HepG2 (cell line): ENCODE measurements around the gene CELF2. TPM values are rescaled to one million over a fixed set of nuclear protein-coding genes. Genes with fewer than 3 reads are reported as not detected.

Experiments
- ATAC-seq: fragments of 200-7000 bp; cut with Tn5 transposase; 3 replicates; pipeline ENCODE4 v1.9.1; 2020; ENCODE audit warnings: mild to moderate bottlenecking, moderate library complexity
- BruUV-seq: library from RNA; stranded (reverse); fragments of 400-500 nt; replicated peaks from 2 replicates; lab custom pipeline; 2021; lab: Mats Ljungman, UMichigan
- CTCF ChIA-PET: fragments of 300-600 bp; formaldehyde crosslinking; extraction: SDS; loops from one replicate; lab custom pipeline; 2021; ENCODE audit warnings: low total read pairs, inconsistent platforms, low intra/inter-chr PET ratio; lab: Yijun Ruan, JAX
- POLR2A ChIA-PET: fragments of 350-600 bp; sonication (Branson Sonifier 250); formaldehyde crosslinking; loops from one replicate; lab custom pipeline; 2020; ENCODE audit warnings: antibody characterized with exemption, inconsistent platforms; lab: Yijun Ruan, JAX
- DNase-seq: peaks from one replicate; pipeline ENCODE4 v3.0.0-alpha.2; 2015; ENCODE audit warnings: low spot score
- FAIRE-seq: peaks from 3 replicates; lab custom pipeline; 2011; peaks lifted over from hg19 to GRCh38; lab: Jason Lieb, UNC
- H2AFZ ChIP-seq: one replicate; pipeline ENCODE4 v1.6.1; 2011; ENCODE audit warnings: low read length, inconsistent platforms
- H3K27ac ChIP-seq: fragments of 300-600 bp; 3 replicates; pipeline ENCODE4 v1.8.0; 2011; ENCODE audit warnings: mixed run types, mild to moderate bottlenecking, mixed read lengths, low read length, inconsistent platforms; ENCODE audit not compliant: insufficient read depth; ENCODE audit errors: extremely low read length
- H3K27me3 ChIP-seq, 2 experiments: fragments of 200-600 bp in 1 of 2; 2 replicates in 1 of 2; 3 replicates in 1 of 2; pipeline versions ENCODE4 v1.6.0 to v1.8.0; 2011; ENCODE audit warnings: low read length in 2 of 2, mild to moderate bottlenecking in 2 of 2, moderate library complexity in 2 of 2, inconsistent platforms in 1 of 2; ENCODE audit not compliant: insufficient read depth in 2 of 2, control insufficient read depth in 1 of 2
- H3K36me3 ChIP-seq, 2 experiments: fragments of 200-600 bp in 1 of 2; replicated peaks in 1 of 2; 2 replicates in 1 of 2; 3 replicates in 1 of 2; pipeline versions ENCODE4 v1.5.1 to v1.8.0; 2011; ENCODE audit warnings: low read length in 2 of 2, inconsistent platforms in 1 of 2; ENCODE audit not compliant: insufficient read depth in 2 of 2, control insufficient read depth in 1 of 2
- H3K4me1 ChIP-seq: 2 replicates; pipeline ENCODE4 v1.5.1; 2012; ENCODE audit warnings: low read length, inconsistent platforms; ENCODE audit not compliant: insufficient read depth
- H3K4me2 ChIP-seq: 2 replicates; pipeline ENCODE4 v1.6.0; 2011; ENCODE audit warnings: low read depth, low read length, inconsistent platforms
- H3K4me3 ChIP-seq, 3 experiments: fragments of 200-600 bp in 1 of 3; sonication (generic), shearing (Covaris generic) in 1 of 3; replicated peaks in 1 of 3; 2 replicates each; pipeline ENCODE4 v1.5.1; 2011 to 2016; ENCODE audit warnings: low read length in 3 of 3, inconsistent platforms in 2 of 3, low read depth in 2 of 3, mild to moderate bottlenecking in 2 of 3, control low read depth in 1 of 3, mixed read lengths in 1 of 3; ENCODE audit not compliant: insufficient read depth in 1 of 3
- H3K79me2 ChIP-seq: one replicate; pipeline ENCODE4 v1.6.1; 2011; ENCODE audit warnings: low read length, inconsistent platforms; ENCODE audit not compliant: insufficient read depth
- H3K9ac ChIP-seq: 2 replicates; pipeline ENCODE4 v1.6.0; 2011; ENCODE audit warnings: mild to moderate bottlenecking, low read depth, low read length, inconsistent platforms; ENCODE audit not compliant: insufficient read depth
- H3K9me3 ChIP-seq: 2 replicates; pipeline ENCODE4 v1.5.1; 2012; ENCODE audit warnings: mild to moderate bottlenecking, low read length
- H4K20me1 ChIP-seq: 2 replicates; pipeline ENCODE4 v1.6.0; 2011; ENCODE audit warnings: inconsistent platforms, mild to moderate bottlenecking, low read length, moderate library complexity; ENCODE audit not compliant: insufficient read depth
- ASH2L ChIP-seq: fragments of 300-600, 200-600 bp; sonication (generic); IDR thresholded peaks from 2 replicates; pipeline ENCODE4 v1.7.0; 2017; ENCODE audit warnings: low read depth, mild to moderate bottlenecking, moderate library complexity, mixed read lengths, low read length; ENCODE audit not compliant: insufficient read length
- CENPBD1 ChIP-seq: sonication (generic); formaldehyde crosslinking; IDR thresholded peaks from 2 replicates; pipeline ENCODE4 v1.8.0; 2022; ENCODE audit warnings: missing genetic modification reagents, low read depth, mild to moderate bottlenecking, borderline replicate concordance
- ELF1 ChIP-seq: sonication (generic); formaldehyde crosslinking; IDR thresholded peaks from 2 replicates; pipeline ENCODE4 v1.4.0; 2020; ENCODE audit warnings: missing genetic modification reagents
- ETS1 ChIP-seq: sonication (generic); formaldehyde crosslinking; IDR thresholded peaks from 2 replicates; pipeline ENCODE4 v1.4.0; 2020; ENCODE audit warnings: missing genetic modification reagents
- ETV6 ChIP-seq: sonication (generic); formaldehyde crosslinking; conservative IDR thresholded peaks from 2 replicates; pipeline ENCODE4 v1.4.0; 2020; ENCODE audit warnings: missing genetic modification reagents
- FOXO4 ChIP-seq: sonication (generic); formaldehyde crosslinking; conservative IDR thresholded peaks from 2 replicates; pipeline ENCODE4 v1.8.1; 2023; ENCODE audit warnings: missing genetic modification reagents
- MYNN ChIP-seq: sonication (generic); formaldehyde crosslinking; IDR thresholded peaks from 2 replicates; pipeline ENCODE4 v1.4.0; 2020; ENCODE audit warnings: mild to moderate bottlenecking, low read depth, missing genetic modification reagents
- PAF1 ChIP-seq: IDR thresholded peaks from 2 replicates; pipeline ENCODE4 v1.6.1; 2016; ENCODE audit warnings: missing genetic modification reagents, missing compliant biosample characterization
- RELA ChIP-seq: sonication (generic); formaldehyde crosslinking; IDR thresholded peaks from 2 replicates; pipeline ENCODE4 v1.4.0; 2020; ENCODE audit warnings: missing genetic modification reagents
- SNAI1 ChIP-seq: sonication (generic); formaldehyde crosslinking; IDR thresholded peaks from 2 replicates; pipeline ENCODE4 v1.5.0; 2020; ENCODE audit warnings: mild to moderate bottlenecking, missing genetic modification reagents, borderline replicate concordance
- SNAPC2 ChIP-seq: sonication (generic); formaldehyde crosslinking; IDR thresholded peaks from 2 replicates; pipeline ENCODE4 v1.8.1; 2022; ENCODE audit warnings: mild to moderate bottlenecking, missing genetic modification reagents
- ZHX1 ChIP-seq: sonication (generic); formaldehyde crosslinking; IDR thresholded peaks from 2 replicates; pipeline ENCODE4 v1.8.1; 2022; ENCODE audit warnings: low read depth, mild to moderate bottlenecking, missing genetic modification reagents
- ZNF430 ChIP-seq: sonication (generic); formaldehyde crosslinking; IDR thresholded peaks from 2 replicates; pipeline ENCODE4 v1.9.0; 2021; ENCODE audit warnings: mild to moderate bottlenecking, missing genetic modification reagents
- ZNF512 ChIP-seq: sonication (generic); formaldehyde crosslinking; IDR thresholded peaks from 2 replicates; pipeline ENCODE4 v1.4.0; 2020; ENCODE audit warnings: mild to moderate bottlenecking, missing genetic modification reagents
- ZNF546 ChIP-seq: sonication (generic); formaldehyde crosslinking; conservative IDR thresholded peaks from 2 replicates; pipeline ENCODE4 v1.8.1; 2023; ENCODE audit warnings: mild to moderate bottlenecking, missing genetic modification reagents
- WGBS: methylation state at CpG from one replicate; pipeline ENCODE4 v1.1.6; 2017; ENCODE audit warnings: low lambda C conversion rate; 5-methylcytosine and 5-hydroxymethylcytosine counted together
- in situ Hi-C: cut with HindIII; loops from 2 replicates; pipeline ENCODE4 v1.10.0; 2017; ENCODE audit warnings: low pct_unique_long_range_greater_than_20kb; ENCODE audit not compliant: extremely low pct_ligation_motif_present
- intact Hi-C: fragments of 100-400 bp; cut with micrococcal nuclease; formaldehyde crosslinking; loops from one replicate; pipeline ENCODE4 v1.10.0; 2022; ENCODE audit not compliant: unreplicated experiment
- polyA plus RNA-seq, 8 experiments: library from polyadenylated mRNA; depleted of rRNA in 3 of 8; stranded (reverse) in 7 of 8; unstranded in 1 of 8; fragments of >200 nt; fragmentation: Illumina TruSeq in 4 of 8; extraction: Trizol in 4 of 8; gene quantifications; 2 replicates each; pipeline versions ENCODE4 v1.2.1 to v1.2.3, GENCODE V29; 2011 to 2016; ENCODE audit warnings: low read depth in 4 of 8, missing spikeins in 1 of 8, mixed read lengths in 1 of 8; ENCODE audit not compliant: insufficient read depth in 1 of 8
- total RNA-seq, 5 experiments: library from RNA; depleted of rRNA; stranded (reverse); fragments of >200 nt; fragmentation: Illumina TruSeq; extraction: Trizol; gene quantifications; 2 replicates each; pipeline ENCODE4 v1.2.3, GENCODE V29; 2016; ENCODE audit warnings: low read depth in 1 of 5

Gene CELF2
- total and polyA plus RNA-seq, 2 of the 13 experiments (the other 11 are each of a cell fraction or from before 2014, with no cell fraction given) = not detected

GRCh38 chr10:11256896-11257295, 239.2 kb downstream of the CELF2 start (continued):
- TF ChIP-seq FOXO4 = no peak
- TF ChIP-seq ZNF430 (CRISPR knock-in tag) = no peak
- no peak for TF ChIP-seq SNAPC2 (CRISPR knock-in tag)
- no peak for TF ChIP-seq PAF1 (CRISPR knock-in tag)

- intact Hi-C loops (loop anchor here (5.0 kb wide), 1 partner anchor 270 kb away; no protein-coding TSS in a partner anchor), in situ Hi-C loops (no loop called here)
- Histone ChIP-seq H3K4me3 (no peak overlapping the region), H3K4me2 (no peak overlapping the region), H3K4me1 (no peaks in the 10 kb centered on the region), H3K9ac (no peak overlapping the region), H3K27me3 (peaks cover 7 to 82% of the 10 kb centered on the region in 2 experiments), H3K36me3 (no peaks in the 10 kb centered on the region), H3K79me2 (no peaks in the 10 kb centered on the region), H4K20me1 (no peaks in the 10 kb centered on the region), H3K9me3 (no peaks in the 10 kb centered on the region), H2AFZ (no peak overlapping the region), H3K27ac (no peak overlapping the region)
- DNase-seq = no peak
- BruUV-seq = no TSS peak
- POLR2A ChIA-PET = no interaction called here
- ATAC-seq = no peak
- 26% methylated on average over 13 of the region's 13 CpGs for WGBS
- CTCF ChIA-PET = no interaction called here
- FAIRE-seq = no peak
- TF ChIP-seq ZNF546 (CRISPR knock-in tag) = no peak
- no peak for TF ChIP-seq MYNN
- no peak for TF ChIP-seq SNAI1
- TF ChIP-seq ZHX1 (CRISPR knock-in tag) = no peak
- no peak for TF ChIP-seq RELA (CRISPR knock-in tag)
- no peak for TF ChIP-seq CENPBD1 (CRISPR knock-in tag)
- TF ChIP-seq ETS1 = no peak
- TF ChIP-seq ZNF512 (CRISPR knock-in tag) = no peak
- TF ChIP-seq ELF1 (CRISPR knock-in tag) = no peak
- TF ChIP-seq ASH2L = no peak
- no peak for TF ChIP-seq ETV6 (CRISPR knock-in tag)
Measured at GRCh38 chr10:11257440-11258090, 239.9 kb downstream of the CELF2 start.
